22Rv1 (cell line): ENCODE data around the gene HIVEP3.

Experiments
- CTCF ChIP-seq: fragments of 450-650 bp; IDR thresholded peaks from 2 replicates; pipeline ENCODE4 v1.5.1; 2017; ENCODE audit warnings: mild to moderate bottlenecking
- ZFX ChIP-seq: fragments of 450-650 bp; IDR thresholded peaks from 2 replicates; pipeline ENCODE4 v1.6.1; 2017; ENCODE audit warnings: antibody characterized with exemption, borderline replicate concordance

- TF ChIP-seq CTCF (no peak), ZFX (no peak)
Observed at GRCh38 chr1:41638086-41639024, 280.4 kb downstream of the HIVEP3 start.
